GM12892 (cell line): Measurements from ENCODE around the gene FGF11.

ENCODE experiments used
- POLR2A ChIP-seq: IDR thresholded peaks from 2 replicates; pipeline ENCODE4 v1.6.1; 2011; ENCODE audit warnings: low read depth, low read length, control low read depth
- POLR2AphosphoS5 ChIP-seq: IDR thresholded peaks from 2 replicates; pipeline ENCODE4 v1.6.1; 2011; ENCODE audit warnings: low read depth, low read length, control low read depth
- TAF1 ChIP-seq: IDR thresholded peaks from 2 replicates; pipeline ENCODE4 v1.6.1; 2011; ENCODE audit warnings: low read depth, mild to moderate bottlenecking, control low read depth, low read length, borderline replicate concordance

- TF ChIP-seq POLR2A = no peak
- no peak for TF ChIP-seq POLR2AphosphoS5
- TF ChIP-seq TAF1 = no peak
Observed at GRCh38 chr17:7414837-7415236, 24.5 kb upstream of the FGF11 start.
